MM.1S (cell line): ENCODE results near the gene UCP2.

Experiments
- CTCF ChIP-seq: fragments of 300-600 bp; sonication (generic); IDR thresholded peaks from 2 replicates; pipeline ENCODE4 v1.5.1; 2016; ENCODE audit warnings: antibody characterized with exemption, low read length, mixed read lengths
- EZH2phosphoT487 ChIP-seq: fragments of 300-600 bp; sonication (generic); IDR thresholded peaks from 2 replicates; pipeline ENCODE4 v1.6.1; 2018; ENCODE audit warnings: antibody characterized with exemption, low read length

- TF ChIP-seq CTCF (no peak), EZH2phosphoT487 (no peak)
Measured at GRCh38 chr11:74021998-74022397, 39.4 kb upstream of the UCP2 start.
